Neuronal stem cell (in vitro differentiated cells): ENCODE results near the gene C19orf44.

Source experiments
- DNase-seq: peaks from one replicate; pipeline ENCODE4 v3.0.0-alpha.2; 2013; ENCODE audit warnings: low spot score
- H2AFZ ChIP-seq: one replicate; pipeline ENCODE4 v1.6.1; 2013; ENCODE audit warnings: mild to moderate bottlenecking, low read length, inconsistent platforms
- H2AK5ac ChIP-seq: 2 replicates; pipeline ENCODE4 v1.6.1; 2013; ENCODE audit warnings: low read depth, mild to moderate bottlenecking, inconsistent platforms, low read length, moderate library complexity, mixed read lengths
- H2BK120ac ChIP-seq: 2 replicates; pipeline ENCODE4 v1.6.1; 2013; ENCODE audit warnings: low read depth, mild to moderate bottlenecking, inconsistent platforms, low read length, moderate library complexity, mixed read lengths
- H2BK12ac ChIP-seq: one replicate; pipeline ENCODE4 v1.6.1; 2013; ENCODE audit warnings: low read length, inconsistent platforms
- H2BK15ac ChIP-seq: 2 replicates; pipeline ENCODE4 v1.6.1; 2013; ENCODE audit warnings: mild to moderate bottlenecking, low read length, inconsistent platforms, mixed read lengths
- H2BK5ac ChIP-seq: one replicate; pipeline ENCODE4 v1.6.1; 2013; ENCODE audit warnings: inconsistent platforms, mild to moderate bottlenecking, low read length, moderate library complexity
- H3K14ac ChIP-seq: one replicate; pipeline ENCODE4 v1.6.1; 2013; ENCODE audit warnings: low read length, inconsistent platforms
- H3K18ac ChIP-seq: 2 replicates; pipeline ENCODE4 v1.6.1; 2013; ENCODE audit warnings: low read length, inconsistent platforms
- H3K23ac ChIP-seq: 2 replicates; pipeline ENCODE4 v1.6.1; 2013; ENCODE audit warnings: low read depth, mild to moderate bottlenecking, mixed read lengths, low read length, inconsistent platforms; ENCODE audit not compliant: poor library complexity
- H3K27ac ChIP-seq: replicated peaks from 3 replicates; pipeline ENCODE4 v1.5.1; 2013; ENCODE audit warnings: low read length, inconsistent platforms
- H3K27me3 ChIP-seq, 3 experiments: 2 replicates each; pipeline ENCODE4 v1.6.1; 2013; ENCODE audit warnings: low read length in 3 of 3, mild to moderate bottlenecking in 2 of 3, inconsistent platforms in 1 of 3, low read depth in 1 of 3, mixed read lengths in 1 of 3, moderate library complexity in 1 of 3; ENCODE audit not compliant: control insufficient read depth in 3 of 3, insufficient read depth in 3 of 3
- H3K36me3 ChIP-seq, 2 donors: replicated peaks in 1 of 2; 2 replicates each; pipeline ENCODE4 v1.6.1; 2013; ENCODE audit warnings: low read length in 2 of 2; ENCODE audit not compliant: control insufficient read depth in 2 of 2, insufficient read depth in 2 of 2
- H3K4ac ChIP-seq: 2 replicates; pipeline ENCODE4 v1.6.1; 2013; ENCODE audit warnings: inconsistent platforms, mild to moderate bottlenecking, low read length, moderate library complexity
- H3K4me1 ChIP-seq, 2 donors: 1 replicate in 1 of 2; 2 replicates in 1 of 2; pipeline ENCODE4 v1.6.1; 2013; ENCODE audit warnings: low read length in 2 of 2, low read depth in 1 of 2; ENCODE audit not compliant: control insufficient read depth in 2 of 2, insufficient read depth in 1 of 2
- H3K4me2 ChIP-seq: one replicate; pipeline ENCODE4 v1.6.1; 2013; ENCODE audit warnings: mild to moderate bottlenecking, low read length, inconsistent platforms; ENCODE audit not compliant: insufficient read depth, poor library complexity, severe bottlenecking
- H3K4me3 ChIP-seq, 2 donors: 2 replicates each; pipeline ENCODE4 v1.5.1; 2013; ENCODE audit warnings: low read length in 2 of 2, mild to moderate bottlenecking in 2 of 2, inconsistent platforms in 1 of 2, moderate library complexity in 1 of 2
- H3K79me1 ChIP-seq: one replicate; pipeline ENCODE4 v1.6.1; 2013; ENCODE audit warnings: low read depth, mild to moderate bottlenecking, inconsistent platforms, low read length, moderate library complexity
- H3K9ac ChIP-seq: one replicate; pipeline ENCODE4 v1.6.1; 2013; ENCODE audit warnings: mild to moderate bottlenecking, low read depth, low read length, inconsistent platforms; ENCODE audit not compliant: poor library complexity
- H3K9me3 ChIP-seq, 2 donors: replicated peaks in 1 of 2; 2 replicates each; pipeline versions ENCODE3 to v1.6.1; 2013; ENCODE audit warnings: low read length in 2 of 2, mild to moderate bottlenecking in 2 of 2, inconsistent platforms in 1 of 2, low read depth in 1 of 2, mixed read lengths in 1 of 2, moderate library complexity in 1 of 2; ENCODE audit not compliant: control insufficient read depth in 2 of 2, insufficient read depth in 1 of 2
- H4K8ac ChIP-seq: one replicate; pipeline ENCODE4 v1.6.1; 2013; ENCODE audit warnings: low read depth, mild to moderate bottlenecking, inconsistent platforms, low read length, moderate library complexity
- H4K91ac ChIP-seq: one replicate; pipeline ENCODE4 v1.6.1; 2013; ENCODE audit warnings: low read length, low read depth, mild to moderate bottlenecking, inconsistent platforms; ENCODE audit not compliant: poor library complexity
- WGBS, 2 donors: extraction: QIAGEN DNeasy Blood & Tissue Kit; methylation state at CpG; one replicate each; pipeline ENCODE4 v1.1.7; 2013; ENCODE audit warnings: missing lambda C conversion rate in 2 of 2, mixed read lengths in 1 of 2; ENCODE audit not compliant: insufficient read length in 2 of 2, insufficient replicate concordance in 1 of 2; ENCODE audit errors: extremely low coverage in 2 of 2; 5-methylcytosine and 5-hydroxymethylcytosine counted together

C19orf44 gene

DNA sequence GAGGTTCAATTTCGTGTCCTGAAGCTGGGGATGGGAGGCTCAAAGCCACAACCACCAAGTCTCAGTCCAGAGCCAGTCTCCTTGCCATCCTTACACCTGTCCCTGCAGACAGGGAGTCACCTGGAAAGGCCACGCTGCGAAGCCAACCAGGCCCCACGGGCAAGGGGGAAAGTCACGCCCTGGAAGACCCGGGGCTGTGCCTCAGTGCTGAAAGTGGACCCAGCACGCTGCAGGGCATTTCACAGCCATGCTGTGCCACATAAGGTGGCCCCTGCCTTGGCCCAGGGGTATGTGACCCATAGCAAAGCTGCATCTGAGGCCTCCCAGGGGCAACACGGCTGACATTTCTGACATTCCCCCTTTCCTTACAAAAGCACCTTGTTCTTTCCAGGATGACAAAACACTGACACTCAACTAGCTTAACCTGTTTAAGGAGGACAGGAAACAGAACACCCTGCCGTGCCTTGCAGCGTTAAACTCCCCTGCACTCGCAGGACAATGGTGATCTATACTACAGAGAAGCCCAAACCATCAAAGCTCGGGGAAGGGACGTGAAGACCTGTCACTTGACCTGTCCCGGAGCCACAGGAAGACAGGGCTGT is 31.2 kb downstream of the C19orf44 start:
- Histone ChIP-seq H3K4ac (no peak overlapping the region), H3K36me3 (peaks cover 81 to 99% of the 10 kb centered on the region in 2 donors), H3K79me1 (peaks cover 15% of the 10 kb centered on the region), H2AFZ (no peak overlapping the region), H4K91ac (no peak overlapping the region), H2BK120ac (no peak overlapping the region), H2BK12ac (no peak overlapping the region), H2BK15ac (no peak overlapping the region), H3K14ac (no peak overlapping the region), H3K4me3 (peak overlapping the region in 1 of 2 donors; percentile 14), H3K23ac (no peak overlapping the region), H3K4me1 (no peaks in the 10 kb centered on the region), H3K9me3 (peaks cover 0 to 2% of the 10 kb centered on the region in 2 donors), H2AK5ac (no peak overlapping the region), H2BK5ac (no peak overlapping the region), H3K9ac (peak overlapping the region; percentile 78), H4K8ac (no peak overlapping the region), H3K27ac (no peak overlapping the region), H3K27me3 (no peaks in the 10 kb centered on the region), H3K18ac (no peak overlapping the region), H3K4me2 (no peak overlapping the region)
- WGBS, 2 donors = no CpG with 5 or more reads among the region's 14 CpGs
- no peak for DNase-seq

DNA sequence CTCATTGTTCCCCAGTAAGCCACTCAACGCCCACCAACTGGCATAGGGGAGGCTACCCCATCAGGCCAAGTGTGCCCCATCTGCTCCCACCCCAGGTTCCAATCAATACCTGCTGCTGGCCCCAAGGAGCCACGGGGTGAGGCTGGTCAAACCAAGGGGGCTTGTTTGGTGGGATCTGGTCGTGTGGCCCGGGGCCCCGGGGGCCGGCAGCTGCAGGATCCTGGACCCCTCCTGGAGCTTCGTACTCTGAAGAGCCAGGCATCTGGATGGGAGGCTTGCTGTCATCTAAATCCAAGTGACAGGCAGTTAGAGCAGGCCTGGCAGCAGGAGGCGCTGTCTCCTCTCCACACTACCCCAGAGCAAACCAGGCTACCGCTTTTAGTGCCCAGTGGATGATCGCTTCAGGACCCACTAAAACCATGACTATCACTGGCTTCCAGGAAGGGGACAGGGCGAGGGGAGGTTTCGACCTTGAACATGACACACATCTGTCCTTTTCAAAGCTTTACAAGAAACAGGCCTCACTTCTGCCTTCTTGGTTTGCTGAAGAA is 31.9 kb downstream of the C19orf44 start:
- Histone ChIP-seq H3K4ac (no peak overlapping the region), H2BK15ac (no peak overlapping the region), H3K4me3 (no peak overlapping the region), H2AK5ac (no peak overlapping the region), H3K4me1 (no peaks in the 10 kb centered on the region), H2BK5ac (no peak overlapping the region), H3K79me1 (peaks cover 15% of the 10 kb centered on the region), H3K27me3 (no peaks in the 10 kb centered on the region), H4K91ac (no peak overlapping the region), H3K18ac (no peak overlapping the region), H3K9me3 (peaks cover 0 to 2% of the 10 kb centered on the region in 2 donors), H3K14ac (no peak overlapping the region), H3K27ac (no peak overlapping the region), H2BK12ac (no peak overlapping the region), H2BK120ac (no peak overlapping the region), H2AFZ (no peak overlapping the region), H3K4me2 (no peak overlapping the region), H3K9ac (no peak overlapping the region), H3K36me3 (peaks cover 81 to 99% of the 10 kb centered on the region in 2 donors), H3K23ac (no peak overlapping the region), H4K8ac (no peak overlapping the region)
- no peak for DNase-seq
- no CpG with 5 or more reads among the region's 12 CpGs for WGBS, 2 donors

DNA sequence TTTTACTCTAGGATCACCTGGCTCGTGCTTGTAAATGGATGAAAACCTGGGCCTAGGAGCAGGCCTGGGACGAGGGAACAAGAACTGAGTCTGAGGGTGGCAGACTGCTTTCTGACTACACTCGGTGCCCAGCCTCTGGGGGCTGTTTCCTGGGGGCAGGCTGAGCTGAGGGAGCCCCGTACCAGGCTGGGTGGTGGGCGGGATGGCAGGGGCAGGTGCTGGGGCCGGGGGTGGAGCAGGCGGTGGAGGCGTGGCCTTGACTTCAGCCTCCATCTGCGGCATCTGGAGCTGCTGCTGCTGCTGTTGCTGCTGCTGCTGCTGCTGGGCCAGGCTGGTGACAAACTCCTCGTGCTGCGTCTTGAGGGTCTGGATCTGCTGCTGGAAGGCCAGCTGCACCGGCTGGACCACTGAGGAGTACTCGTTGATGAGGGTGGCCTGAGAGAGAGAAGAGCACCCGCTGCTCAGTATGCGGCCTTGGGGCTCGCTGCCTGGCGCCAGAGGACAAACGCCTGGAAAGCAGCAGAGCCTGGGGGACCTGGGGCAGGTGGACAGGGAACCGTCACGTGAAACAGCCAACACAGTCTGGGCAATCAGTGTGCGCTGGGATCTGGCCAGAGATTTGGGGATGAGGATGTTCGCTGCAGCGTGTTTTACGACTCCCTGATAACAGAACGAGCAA is 33.4 kb downstream of the C19orf44 start:
- Histone ChIP-seq H3K9ac (no peak overlapping the region), H3K27me3 (no peaks in the 10 kb centered on the region), H3K4ac (no peak overlapping the region), H2AK5ac (no peak overlapping the region), H2AFZ (no peak overlapping the region), H3K14ac (no peak overlapping the region), H3K18ac (no peak overlapping the region), H3K4me1 (no peaks in the 10 kb centered on the region), H3K36me3 (peaks cover 80 to 100% of the 10 kb centered on the region in 2 donors), H3K9me3 (peaks cover 0 to 2% of the 10 kb centered on the region in 2 donors), H2BK15ac (no peak overlapping the region), H2BK12ac (no peak overlapping the region), H4K91ac (no peak overlapping the region), H3K4me2 (no peak overlapping the region), H3K79me1 (peaks cover 15% of the 10 kb centered on the region), H2BK120ac (no peak overlapping the region), H3K23ac (peak overlapping the region; percentile 55), H4K8ac (peak overlapping the region; percentile 65), H2BK5ac (no peak overlapping the region), H3K4me3 (peak overlapping the region in 1 of 2 donors; percentile 34), H3K27ac (no peak overlapping the region)
- no CpG with 5 or more reads among the region's 25 CpGs for WGBS, 2 donors
- DNase-seq = no peak
